Right hindlimb (tissue), 1 donor: Measurements from ENCODE around the gene VPS35L.
A peak's percentile ranks its signal among the peaks of the same experiment; 100 is the strongest.

ENCODE experiments used
- DNase-seq: peaks from one replicate; pipeline ENCODE4 v3.0.0-alpha.2; 2018

VPS35L gene

GRCh38 chr16:19599968-19600716 lies 44.6 kb downstream of the VPS35L start:
- no peak for DNase-seq

- DNase-seq, result no peak
Measured at GRCh38 chr16:19601083-19601976, 45.8 kb downstream of the VPS35L start.

- no peak for DNase-seq
Measured at GRCh38 chr16:19604911-19605310, 49.4 kb downstream of the VPS35L start.

GRCh38 chr16:19605701-19606100 lies 50.2 kb downstream of the VPS35L start:
- DNase-seq, result no peak

- DNase-seq, result peak; percentile 30
Measured at GRCh38 chr16:19607616-19608280, 52.2 kb downstream of the VPS35L start.

- DNase-seq, result no peak
Measured at GRCh38 chr16:19609359-19609758, 53.9 kb downstream of the VPS35L start.

- no peak for DNase-seq
Measured at GRCh38 chr16:19610200-19610599, 54.7 kb downstream of the VPS35L start.

- DNase-seq, result no peak
Measured at GRCh38 chr16:19613834-19614233, 58.3 kb downstream of the VPS35L start.

GRCh38 chr16:19616241-19616640 lies 60.7 kb downstream of the VPS35L start:
- no peak for DNase-seq

- DNase-seq, result no peak
Measured at GRCh38 chr16:19618876-19619275, 63.4 kb downstream of the VPS35L start.

GRCh38 chr16:19621445-19621844 lies 65.9 kb downstream of the VPS35L start:
- no peak for DNase-seq

GRCh38 chr16:19625039-19625438 lies 69.5 kb downstream of the VPS35L start:
- no peak for DNase-seq

GRCh38 chr16:19636436-19637267 lies 81.1 kb downstream of the VPS35L start:
- DNase-seq, result no peak

GRCh38 chr16:19639986-19640421 lies 84.5 kb downstream of the VPS35L start:
- no peak for DNase-seq

GRCh38 chr16:19642501-19642900 lies 87.0 kb downstream of the VPS35L start:
- DNase-seq, result no peak

- peak; percentile 70 for DNase-seq
Measured at GRCh38 chr16:19644877-19645276, 89.4 kb downstream of the VPS35L start.

- peak; percentile 66 for DNase-seq
Measured at GRCh38 chr16:19645557-19645981, 90.1 kb downstream of the VPS35L start.

- DNase-seq, result no peak
Measured at GRCh38 chr16:19649980-19650379, 94.5 kb downstream of the VPS35L start.

- DNase-seq, result no peak
Measured at GRCh38 chr16:19654147-19654546, 98.6 kb downstream of the VPS35L start.

- no peak for DNase-seq
Measured at GRCh38 chr16:19655242-19655777, 99.8 kb downstream of the VPS35L start.

- no peak for DNase-seq
Measured at GRCh38 chr16:19657831-19658230, 102.3 kb downstream of the VPS35L start.

- DNase-seq, result no peak
Measured at GRCh38 chr16:19659554-19659953, 104.1 kb downstream of the VPS35L start.
